Omental fat pad (tissue), 4 donors: ENCODE data around the gene LRRC36. TPM values are rescaled to one million over a fixed set of nuclear protein-coding genes. Genes with fewer than 3 reads are reported as not detected.
"Not testable (repeated sequence)": the region's sequence is repeated elsewhere in the genome, so short reads cannot be mapped to it uniquely, and the experiment has no call there.

ENCODE experiments used
- ATAC-seq: fragments of 150-250 bp; one replicate; pipeline ENCODE4 v1.9.1; 2016; ENCODE audit warnings: mild to moderate bottlenecking, moderate library complexity; ENCODE audit not compliant: low FRiP score
- DNase-seq: peaks from one replicate; pipeline ENCODE4 v3.0.0-alpha.2; 2019; ENCODE audit warnings: low spot score
- total RNA-seq, 4 donors: library from RNA; depleted of rRNA; stranded (reverse); fragments of >200 nt; gene quantifications; one replicate each; pipeline ENCODE4 v1.1.0, GENCODE V29; 2016
- TF ChIP-seq, protein P1 (sequence below), 3 donors: fragments of 450-650 bp; IDR thresholded peaks; one replicate each; pipeline ENCODE4 v1.5.1; 2016 to 2017; ENCODE audit warnings: antibody characterized with exemption in 3 of 3, mild to moderate bottlenecking in 3 of 3, moderate library complexity in 2 of 3

Gene LRRC36
- total RNA-seq, 4 donors from 2014 or later: 0.84 to 2.8 (median 1.0) TPM; not detected in 1

DNA sequence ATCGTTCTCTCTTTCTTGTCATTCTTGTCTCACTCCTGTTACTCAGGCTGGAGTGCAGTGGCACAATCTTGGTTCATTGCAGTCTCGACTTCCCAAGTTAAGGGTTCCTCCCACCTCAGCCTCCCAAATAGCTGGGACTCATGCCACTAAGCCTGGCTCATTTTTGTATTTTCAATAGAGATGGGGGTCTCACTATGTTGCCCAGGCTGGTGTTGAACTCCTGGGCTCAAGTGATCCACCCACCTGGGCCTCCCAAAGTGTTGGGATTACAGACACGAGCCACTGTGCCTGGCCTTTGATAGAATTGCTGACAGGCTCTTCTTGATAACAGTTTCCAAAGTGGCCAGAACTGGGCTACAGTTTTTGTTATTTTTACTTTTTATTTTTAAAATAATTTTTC, 34.4 kb downstream of the LRRC36 start:
- TF ChIP-seq, protein P1, sequence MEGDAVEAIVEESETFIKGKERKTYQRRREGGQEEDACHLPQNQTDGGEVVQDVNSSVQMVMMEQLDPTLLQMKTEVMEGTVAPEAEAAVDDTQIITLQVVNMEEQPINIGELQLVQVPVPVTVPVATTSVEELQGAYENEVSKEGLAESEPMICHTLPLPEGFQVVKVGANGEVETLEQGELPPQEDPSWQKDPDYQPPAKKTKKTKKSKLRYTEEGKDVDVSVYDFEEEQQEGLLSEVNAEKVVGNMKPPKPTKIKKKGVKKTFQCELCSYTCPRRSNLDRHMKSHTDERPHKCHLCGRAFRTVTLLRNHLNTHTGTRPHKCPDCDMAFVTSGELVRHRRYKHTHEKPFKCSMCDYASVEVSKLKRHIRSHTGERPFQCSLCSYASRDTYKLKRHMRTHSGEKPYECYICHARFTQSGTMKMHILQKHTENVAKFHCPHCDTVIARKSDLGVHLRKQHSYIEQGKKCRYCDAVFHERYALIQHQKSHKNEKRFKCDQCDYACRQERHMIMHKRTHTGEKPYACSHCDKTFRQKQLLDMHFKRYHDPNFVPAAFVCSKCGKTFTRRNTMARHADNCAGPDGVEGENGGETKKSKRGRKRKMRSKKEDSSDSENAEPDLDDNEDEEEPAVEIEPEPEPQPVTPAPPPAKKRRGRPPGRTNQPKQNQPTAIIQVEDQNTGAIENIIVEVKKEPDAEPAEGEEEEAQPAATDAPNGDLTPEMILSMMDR (IDR thresholded peaks at IDR 0.05): no peak
- no peak for DNase-seq
- ATAC-seq: no peak

DNA sequence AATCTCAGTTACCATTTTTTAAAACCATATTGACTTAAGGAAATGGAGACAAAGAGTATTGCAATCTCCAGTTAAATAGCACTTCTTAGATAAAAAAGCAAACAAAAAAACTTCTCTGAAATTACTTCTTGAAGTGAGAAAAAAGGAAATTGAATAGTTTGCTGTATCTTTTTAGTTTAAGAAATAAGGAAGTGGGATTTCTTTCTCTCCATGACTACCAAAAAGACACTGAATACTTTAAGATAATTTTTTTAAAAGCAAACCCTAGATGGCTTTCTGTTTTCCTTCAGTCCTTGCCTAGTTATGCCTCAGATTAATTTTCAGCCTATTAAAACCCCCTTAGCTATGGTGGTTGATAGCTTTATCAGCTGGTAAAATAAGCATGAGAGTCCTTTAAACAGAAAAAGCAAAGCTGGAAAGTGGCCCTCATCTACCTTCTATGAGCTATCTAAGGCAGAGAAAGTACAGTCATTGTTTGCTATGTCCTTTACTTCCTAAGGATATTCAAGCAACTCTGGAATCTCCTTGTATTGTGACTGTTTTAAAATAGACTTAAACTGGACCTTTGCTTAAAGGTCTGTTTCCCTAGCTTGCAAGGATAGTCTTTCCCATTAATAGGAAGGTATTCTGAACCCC, 38.1 kb downstream of the LRRC36 start:
- no peak for DNase-seq
- TF ChIP-seq, protein P1 (IDR thresholded peaks at IDR 0.05): no peak
- ATAC-seq: no peak

DNA sequence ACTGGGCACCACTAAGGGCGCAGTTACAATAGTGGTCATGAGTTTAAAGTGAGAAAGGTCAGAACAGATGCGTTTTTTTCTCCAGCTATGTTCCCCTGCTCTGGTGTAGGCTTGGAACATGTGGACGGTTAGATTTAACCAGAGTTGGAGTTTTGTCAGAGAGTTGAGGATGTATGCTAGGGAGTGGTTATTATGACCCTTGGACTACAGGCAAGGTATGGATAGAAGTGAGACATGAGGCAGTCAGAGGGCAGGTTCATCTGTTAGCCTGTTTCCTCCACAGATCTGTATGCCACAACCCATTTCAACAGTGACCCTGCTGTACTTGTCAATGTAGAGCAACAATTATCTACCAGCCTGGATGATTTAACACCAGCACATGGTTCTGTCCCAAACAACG, 44.0 kb downstream of the LRRC36 start:
- no peak for DNase-seq
- ATAC-seq: no peak
- TF ChIP-seq, protein P1 (IDR thresholded peaks at IDR 0.05): no peak

DNA sequence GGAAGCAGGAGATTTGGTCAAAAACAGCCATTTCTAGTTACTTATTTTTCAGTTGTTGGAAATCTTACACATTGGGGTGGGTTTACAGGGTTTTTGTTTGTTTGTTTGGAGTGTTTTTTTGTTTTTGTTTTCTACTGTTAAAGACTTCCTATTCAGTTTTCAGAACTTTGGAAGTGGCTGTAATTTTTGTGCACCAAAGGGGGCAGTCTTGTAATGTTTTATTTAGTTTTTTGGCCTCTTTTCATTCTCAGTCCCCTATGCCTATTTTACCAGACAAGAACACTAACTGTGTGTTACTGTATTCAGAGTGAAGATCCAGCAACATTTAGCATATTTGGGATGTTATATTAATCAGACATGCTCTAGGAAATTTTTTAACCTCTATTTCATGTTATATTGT, 46.0 kb downstream of the LRRC36 start:
- no peak for ATAC-seq

DNA sequence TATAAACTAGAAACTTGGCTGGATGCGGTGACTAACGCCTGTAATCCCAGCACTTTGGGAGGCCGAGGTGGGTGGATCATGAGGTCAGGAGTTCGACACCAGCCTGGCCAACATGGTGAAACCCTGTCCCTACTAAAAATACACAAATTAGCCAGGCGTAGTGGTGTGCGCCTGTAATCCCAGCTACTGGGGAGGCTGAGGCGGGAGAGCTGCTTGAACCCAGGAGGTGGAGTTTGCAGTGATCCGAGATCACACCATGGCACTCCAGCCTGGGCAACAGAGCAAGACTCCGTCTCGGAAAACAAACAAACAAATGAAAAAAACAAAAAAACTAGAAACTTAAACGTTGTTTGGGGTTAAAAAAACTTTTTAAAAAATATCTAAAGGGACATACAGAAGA, 49.4 kb downstream of the LRRC36 start:
- DNase-seq, ATAC-seq: not testable (repeated sequence)

More for the DNA sequence above, 46.0 kb downstream of the LRRC36 start:
- TF ChIP-seq, protein P1 (IDR thresholded peaks at IDR 0.05): no peak
- no peak for DNase-seq

DNA sequence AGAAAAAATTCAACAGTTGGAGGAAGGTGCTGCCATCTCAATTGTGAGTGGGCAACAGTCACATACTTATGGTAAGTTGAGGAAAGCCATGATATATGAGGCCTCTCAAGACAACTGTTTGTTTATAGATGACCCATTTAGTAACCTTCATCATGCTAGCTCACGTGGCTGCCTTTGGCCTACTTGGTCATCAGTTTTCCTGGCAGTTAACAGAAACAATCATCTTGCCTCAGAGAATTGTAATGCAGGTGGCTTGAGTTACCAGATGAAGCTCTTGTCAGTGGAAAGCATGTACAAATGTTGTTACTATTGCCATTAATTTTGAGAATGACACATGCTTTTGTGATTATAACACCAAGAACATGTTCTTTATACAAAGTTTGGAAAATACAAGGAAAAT, 52.0 kb downstream of the LRRC36 start:
- TF ChIP-seq, protein P1 (IDR thresholded peaks at IDR 0.05): no peak
- no peak for DNase-seq
- no peak for ATAC-seq

DNA sequence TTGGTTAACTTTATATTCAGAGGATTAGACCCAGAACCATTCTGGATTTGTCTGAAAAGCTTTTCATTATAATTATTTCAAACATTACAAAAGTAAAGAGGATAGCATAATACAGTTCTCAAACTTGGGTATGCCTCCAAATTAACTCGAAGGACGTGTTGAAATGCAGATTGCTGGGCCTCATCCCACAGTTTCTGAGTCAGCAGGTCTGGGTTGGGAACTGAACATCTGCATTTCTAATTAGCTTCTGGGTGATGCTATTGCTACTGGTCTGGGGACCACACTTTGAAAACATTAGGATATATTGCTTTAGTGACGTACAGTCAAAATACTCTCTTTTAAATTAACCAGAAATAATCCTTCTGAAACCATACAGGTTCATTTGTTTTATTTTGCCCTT, 56.7 kb downstream of the LRRC36 start:
- TF ChIP-seq, protein P1 (IDR thresholded peaks at IDR 0.05): no peak
- ATAC-seq: no peak
- DNase-seq: no peak
